GM12878 (cell line): Measurements from ENCODE around the gene C19orf38.

ENCODE experiments used
- ATF7 ChIP-seq: fragments of 450-650 bp; IDR thresholded peaks from 2 replicates; pipeline ENCODE4 v1.6.1; 2016; ENCODE audit warnings: low read depth, mild to moderate bottlenecking
- EZH2 ChIP-seq: IDR thresholded peaks from 2 replicates; pipeline ENCODE4 v1.6.1; 2012; ENCODE audit warnings: low read depth, mild to moderate bottlenecking, control low read depth, inconsistent platforms, low read length, borderline replicate concordance; ENCODE audit not compliant: control insufficient read depth
- HDAC2 ChIP-seq: fragments of 200-600 bp; sonication (generic); IDR thresholded peaks from 2 replicates; pipeline ENCODE4 v1.6.1; 2017
- HDGF ChIP-seq: fragments of 450-650 bp; IDR thresholded peaks from 2 replicates; pipeline ENCODE4 v1.6.1; 2016; ENCODE audit warnings: antibody characterized with exemption
- KAT2A ChIP-seq: conservative IDR thresholded peaks from 2 replicates; pipeline ENCODE4 v1.6.1; 2011; ENCODE audit warnings: low read depth, low read length; ENCODE audit not compliant: control insufficient read depth
- NFIC ChIP-seq: IDR thresholded peaks from 2 replicates; pipeline ENCODE4 v1.6.1; 2012; ENCODE audit warnings: low read depth, mild to moderate bottlenecking, inconsistent platforms, low read length, moderate library complexity
- PBX3 ChIP-seq: IDR thresholded peaks from 2 replicates; pipeline ENCODE4 v1.6.1; 2011; ENCODE audit warnings: mild to moderate bottlenecking, low read depth, low read length, moderate library complexity; ENCODE audit not compliant: insufficient replicate concordance
- POLR2A ChIP-seq: IDR thresholded peaks from 2 replicates; pipeline ENCODE4 v1.6.1; 2011; ENCODE audit warnings: low read depth, mild to moderate bottlenecking, low read length
- RFX5 ChIP-seq: IDR thresholded peaks from 2 replicates; pipeline ENCODE4 v1.6.1; 2011; ENCODE audit warnings: low read depth, low read length, improper control_type of control experiment

GRCh38 chr19:10882108-10882457 lies 33.9 kb downstream of the C19orf38 start:
- TF ChIP-seq KAT2A (no peak), HDAC2 (no peak), EZH2 (no peak), HDGF (no peak), RFX5 (no peak), ATF7 (no peak), NFIC (no peak), POLR2A (no peak), PBX3 (no peak)
